ENCODE data around the gene FBXL17. TPM values are rescaled to one million over a fixed set of nuclear protein-coding genes. Genes with fewer than 3 reads are reported as not detected.

FBXL17 gene
- 10.4 and 11.1 TPM in 2 replicates for total RNA-seq (ENCODE audit: low replicate concordance)
- long read RNA-seq, partial matches to known transcripts = 0 of 3 reads
- long read RNA-seq, other reads (novel, unspliced or antisense) = 3 of 3 reads

- Mint-ChIP-seq H3K4me1 (ENCODE audit: unreplicated experiment) (peaks cover 12% of the 10 kb centered on the region), H3K36me3 (peaks cover 10% of the 10 kb centered on the region), H3K27me3 (no peaks in the 10 kb centered on the region), H3K4me3 (peak within 1 kb of the TSS; percentile 86), H3K9me3 (no peaks in the 10 kb centered on the region), H3K27ac (peak within 1 kb of the TSS; percentile 91)
- DNase-seq (ENCODE audit: extremely low spot score, unreplicated experiment) = peak; percentile 91
- TF ChIP-seq CTCF (conservative IDR thresholded peaks at IDR 0.05) = no peak
These were observed at the start of gene FBXL17 for GRCh38 chr5:108381954-108382783. FBXL17 (minus strand) TSS chr5:108382098.

DNA sequence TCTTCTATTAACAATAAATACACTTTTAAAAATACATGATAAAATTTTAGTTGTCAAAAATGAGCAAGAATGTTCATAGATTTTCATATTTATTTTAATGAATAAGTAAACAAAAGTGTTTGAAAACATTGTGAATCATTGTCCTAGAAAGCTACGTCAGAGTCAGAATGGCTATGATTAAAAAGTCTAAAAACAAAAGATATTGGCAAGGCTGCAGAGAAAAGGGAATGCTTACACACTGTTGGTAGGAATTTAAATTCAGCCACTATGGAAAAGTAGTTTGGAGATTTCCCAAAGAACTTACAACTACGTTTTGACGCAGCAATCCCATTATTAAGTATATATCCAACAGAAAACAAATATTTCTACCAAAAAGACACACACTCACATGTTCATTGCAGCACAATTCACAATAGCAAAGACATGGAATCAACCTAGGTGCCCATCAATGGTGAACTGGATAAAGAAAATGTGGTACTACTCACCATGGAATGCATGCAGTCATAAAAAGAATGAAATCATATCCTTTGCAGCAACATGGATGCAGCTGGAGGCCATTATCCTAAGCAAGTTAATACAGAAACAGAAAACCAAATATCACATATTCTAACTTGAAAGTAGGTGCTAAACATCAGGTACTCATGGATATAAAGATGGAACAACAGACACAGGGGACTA, 49.2 kb upstream of the FBXL17 start:
- DNase-seq (ENCODE audit: extremely low spot score, unreplicated experiment) = no peak
- TF ChIP-seq CTCF (conservative IDR thresholded peaks at IDR 0.05) = no peak
- no peak overlapping the region for H3K27ac Mint-ChIP-seq
- peaks cover 9% of the 10 kb centered on the region for H3K9me3 Mint-ChIP-seq
- H3K27me3 Mint-ChIP-seq = peaks cover 7% of the 10 kb centered on the region
- H3K4me1 Mint-ChIP-seq (ENCODE audit: unreplicated experiment) = peaks cover 5% of the 10 kb centered on the region
- H3K4me3 Mint-ChIP-seq = no peak overlapping the region
- H3K36me3 Mint-ChIP-seq = peaks cover 4% of the 10 kb centered on the region

- no peak overlapping the region for H3K4me3 Mint-ChIP-seq
- peaks cover 3% of the 10 kb centered on the region for H3K36me3 Mint-ChIP-seq
- no peak for TF ChIP-seq CTCF (conservative IDR thresholded peaks at IDR 0.05)
These were observed 39.8 kb upstream of the FBXL17 start for GRCh38 chr5:108421713-108422112.

GRCh38 chr5:108420755-108421154, 38.9 kb upstream of the FBXL17 start:
- DNase-seq (ENCODE audit: extremely low spot score, unreplicated experiment) = no peak
- H3K4me1 Mint-ChIP-seq (ENCODE audit: unreplicated experiment) = peaks cover 9% of the 10 kb centered on the region
- H3K9me3 Mint-ChIP-seq = peaks cover 15% of the 10 kb centered on the region
- peaks cover 3% of the 10 kb centered on the region for H3K27me3 Mint-ChIP-seq
- H3K36me3 Mint-ChIP-seq = peaks cover 3% of the 10 kb centered on the region
- peak overlapping the region; percentile 69 for H3K27ac Mint-ChIP-seq
- no peak for TF ChIP-seq CTCF (conservative IDR thresholded peaks at IDR 0.05)
- H3K4me3 Mint-ChIP-seq = no peak overlapping the region

More at GRCh38 chr5:108421713-108422112, 39.8 kb upstream of the FBXL17 start:
- H3K9me3 Mint-ChIP-seq = peaks cover 14% of the 10 kb centered on the region
- DNase-seq (ENCODE audit: extremely low spot score, unreplicated experiment) = no peak
- no peak overlapping the region for H3K27ac Mint-ChIP-seq
- peaks cover 9% of the 10 kb centered on the region for H3K4me1 Mint-ChIP-seq (ENCODE audit: unreplicated experiment)
- H3K27me3 Mint-ChIP-seq = peaks cover 3% of the 10 kb centered on the region

DNA sequence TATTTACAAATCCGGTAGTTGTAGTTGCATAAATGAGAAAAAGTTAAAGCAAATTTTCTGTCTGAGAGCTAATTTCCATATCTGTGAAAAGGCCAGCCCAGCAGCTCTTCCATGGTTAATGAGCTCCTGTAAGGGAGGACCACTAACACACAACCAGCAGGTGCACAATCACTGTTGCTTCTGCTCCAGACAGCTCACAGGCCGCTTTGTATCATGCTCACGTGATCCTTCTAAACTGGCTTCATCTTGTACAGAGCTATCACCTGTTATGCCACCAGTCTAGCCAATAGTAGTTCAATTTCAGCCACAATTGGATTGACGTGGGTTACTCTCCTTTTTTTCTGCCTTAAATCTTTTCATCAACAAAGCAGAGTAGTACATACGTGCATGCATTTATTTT, 38.3 kb upstream of the FBXL17 start:
- no peak for DNase-seq (ENCODE audit: extremely low spot score, unreplicated experiment)
- Mint-ChIP-seq H3K9me3 (peaks cover 15% of the 10 kb centered on the region), H3K27me3 (peaks cover 3% of the 10 kb centered on the region), H3K4me1 (ENCODE audit: unreplicated experiment) (peaks cover 9% of the 10 kb centered on the region), H3K36me3 (peaks cover 3% of the 10 kb centered on the region), H3K4me3 (no peak overlapping the region), H3K27ac (no peak overlapping the region)
- TF ChIP-seq CTCF (conservative IDR thresholded peaks at IDR 0.05) = no peak
